A549 (cell line): Measurements from ENCODE around the gene CTSK.

Experiments
- BHLHE40 ChIP-seq: IDR thresholded peaks from 2 replicates; pipeline ENCODE4 v1.6.1; 2012; ENCODE audit warnings: low read depth, low read length, inconsistent platforms
- CEBPB ChIP-seq, 2 experiments: fragments of >200 bp in 1 of 2; sonication (Bioruptor Twin) in 1 of 2; formaldehyde crosslinking in 1 of 2; IDR thresholded peaks; 2 replicates each; pipeline ENCODE4 v1.6.1; 2012 to 2016
- CHD2 ChIP-seq: fragments of 150-350 bp; IDR thresholded peaks from 2 replicates; pipeline ENCODE4 v1.6.1; 2014; ENCODE audit warnings: low read length; ENCODE audit not compliant: partially characterized antibody
- CTCF ChIP-seq: fragments of >200 bp; sonication (Bioruptor Twin); formaldehyde crosslinking; IDR thresholded peaks from 3 replicates; pipeline ENCODE4 v1.5.1; 2016
- JUN ChIP-seq, 2 experiments: fragments of >200 bp; sonication (Bioruptor Twin); formaldehyde crosslinking; IDR thresholded peaks; 2 replicates in 1 of 2; 3 replicates in 1 of 2; pipeline ENCODE4 v1.6.1; 2016 to 2017
- PHF8 ChIP-seq: fragments of 200-600 bp; sonication (generic); IDR thresholded peaks from 2 replicates; pipeline ENCODE4 v1.6.1; 2016; ENCODE audit warnings: low read depth, mild to moderate bottlenecking, antibody characterized with exemption, moderate library complexity, borderline replicate concordance
- POLR2A ChIP-seq: IDR thresholded peaks from 2 replicates; pipeline ENCODE4 v1.6.1; 2012; ENCODE audit warnings: mild to moderate bottlenecking, low read length
- RAD21 ChIP-seq, 2 experiments: fragments of >200 bp in 1 of 2; sonication (Bioruptor Twin) in 1 of 2; formaldehyde crosslinking in 1 of 2; IDR thresholded peaks in 1 of 2; conservative IDR thresholded peaks in 1 of 2; 2 replicates in 1 of 2; 3 replicates in 1 of 2; pipeline ENCODE4 v1.6.1; 2012 to 2018; ENCODE audit warnings: inconsistent platforms in 1 of 2
- RFX5 ChIP-seq: fragments of 450-650 bp; IDR thresholded peaks from 2 replicates; pipeline ENCODE4 v1.7.1; 2014; ENCODE audit warnings: antibody characterized with exemption, mild to moderate bottlenecking, moderate library complexity
- RNF2 ChIP-seq: fragments of 200-600 bp; sonication (generic); IDR thresholded peaks from 2 replicates; pipeline ENCODE4 v1.6.1; 2016; ENCODE audit warnings: low read depth, mild to moderate bottlenecking, antibody characterized with exemption, moderate library complexity, borderline replicate concordance
- TF ChIP-seq, protein P1 (sequence below): fragments of 200-600 bp; sonication (generic); IDR thresholded peaks from 2 replicates; pipeline ENCODE4 v1.6.1; 2016; ENCODE audit warnings: antibody characterized with exemption, mild to moderate bottlenecking, moderate library complexity

GRCh38 chr1:150778409-150778808, 29.7 kb downstream of the CTSK start:
- no peak for TF ChIP-seq CTCF
- TF ChIP-seq POLR2A: no peak
- TF ChIP-seq JUN (IDR thresholded peaks at IDR 0.05): no peak
- TF ChIP-seq BHLHE40: no peak
- TF ChIP-seq CEBPB (IDR thresholded peaks at IDR 0.05): no peak
- no peak for TF ChIP-seq RNF2
- TF ChIP-seq PHF8: no peak
- TF ChIP-seq RAD21 (conservative IDR thresholded peaks at IDR 0.05 in 1 of 2, IDR thresholded peaks at IDR 0.05 in 1 of 2): no peak
- TF ChIP-seq, protein P1, sequence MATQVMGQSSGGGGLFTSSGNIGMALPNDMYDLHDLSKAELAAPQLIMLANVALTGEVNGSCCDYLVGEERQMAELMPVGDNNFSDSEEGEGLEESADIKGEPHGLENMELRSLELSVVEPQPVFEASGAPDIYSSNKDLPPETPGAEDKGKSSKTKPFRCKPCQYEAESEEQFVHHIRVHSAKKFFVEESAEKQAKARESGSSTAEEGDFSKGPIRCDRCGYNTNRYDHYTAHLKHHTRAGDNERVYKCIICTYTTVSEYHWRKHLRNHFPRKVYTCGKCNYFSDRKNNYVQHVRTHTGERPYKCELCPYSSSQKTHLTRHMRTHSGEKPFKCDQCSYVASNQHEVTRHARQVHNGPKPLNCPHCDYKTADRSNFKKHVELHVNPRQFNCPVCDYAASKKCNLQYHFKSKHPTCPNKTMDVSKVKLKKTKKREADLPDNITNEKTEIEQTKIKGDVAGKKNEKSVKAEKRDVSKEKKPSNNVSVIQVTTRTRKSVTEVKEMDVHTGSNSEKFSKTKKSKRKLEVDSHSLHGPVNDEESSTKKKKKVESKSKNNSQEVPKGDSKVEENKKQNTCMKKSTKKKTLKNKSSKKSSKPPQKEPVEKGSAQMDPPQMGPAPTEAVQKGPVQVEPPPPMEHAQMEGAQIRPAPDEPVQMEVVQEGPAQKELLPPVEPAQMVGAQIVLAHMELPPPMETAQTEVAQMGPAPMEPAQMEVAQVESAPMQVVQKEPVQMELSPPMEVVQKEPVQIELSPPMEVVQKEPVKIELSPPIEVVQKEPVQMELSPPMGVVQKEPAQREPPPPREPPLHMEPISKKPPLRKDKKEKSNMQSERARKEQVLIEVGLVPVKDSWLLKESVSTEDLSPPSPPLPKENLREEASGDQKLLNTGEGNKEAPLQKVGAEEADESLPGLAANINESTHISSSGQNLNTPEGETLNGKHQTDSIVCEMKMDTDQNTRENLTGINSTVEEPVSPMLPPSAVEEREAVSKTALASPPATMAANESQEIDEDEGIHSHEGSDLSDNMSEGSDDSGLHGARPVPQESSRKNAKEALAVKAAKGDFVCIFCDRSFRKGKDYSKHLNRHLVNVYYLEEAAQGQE: no peak
- no peak for TF ChIP-seq CHD2
- no peak for TF ChIP-seq RFX5
